Measurements from ENCODE around the gene FCN3. TPM values are rescaled to one million over a fixed set of nuclear protein-coding genes. Genes with fewer than 3 reads are reported as not detected.
A peak's percentile ranks its signal among the peaks of the same experiment; 100 is the strongest.
"Not testable (repeated sequence)": the region's sequence is repeated elsewhere in the genome, so short reads cannot be mapped to it uniquely, and the experiment has no call there.

The FCN3 gene
- total RNA-seq, 2 donors from 2014 or later = 0.26 TPM; not detected in 1

GRCh38 chr1:27388337-27389005 is 13.8 kb upstream of the FCN3 start:
- DNase-seq = peak; percentile 95
- Histone ChIP-seq H3K4me1 (ENCODE audit: control insufficient read depth, insufficient read depth, low read length) (no peaks in the 10 kb centered on the region), H3K9me3 (ENCODE audit: control insufficient read depth, low read length) (no peaks in the 10 kb centered on the region), H3K36me3 (ENCODE audit: control insufficient read depth, insufficient read depth, low read length) (no peaks in the 10 kb centered on the region), H3K4me3 (ENCODE audit: low read length) (no peak overlapping the region), H3K27ac (ENCODE audit: low read depth, low read length) (no peak overlapping the region), H3K9ac (ENCODE audit: extremely low read depth, low read length, poor library complexity, severe bottlenecking) (no peak overlapping the region), H3K27me3 (ENCODE audit: control insufficient read depth, insufficient read depth, low read length, poor library complexity, severe bottlenecking) (no peaks in the 10 kb centered on the region)
- H3K4me3 Mint-ChIP-seq = no peak overlapping the region
- 40 to 100% methylated on average over 2 to 5 of the region's 5 CpGs for WGBS, 2 experiments (ENCODE audit: insufficient coverage in 1 of 2, insufficient read length in 1 of 2)
- H3K27me3 Mint-ChIP-seq (ENCODE audit: insufficient read depth) = peaks cover 8% of the 10 kb centered on the region
- no peak overlapping the region for H3K27ac Mint-ChIP-seq
- H3K9me3 Mint-ChIP-seq = no peaks in the 10 kb centered on the region
- peak; percentile 89 for TF ChIP-seq CTCF (conservative IDR thresholded peaks at IDR 0.05)
- H3K36me3 Mint-ChIP-seq (ENCODE audit: low read depth) = no peaks in the 10 kb centered on the region
- H3K4me1 Mint-ChIP-seq = peaks cover 9% of the 10 kb centered on the region

DNA sequence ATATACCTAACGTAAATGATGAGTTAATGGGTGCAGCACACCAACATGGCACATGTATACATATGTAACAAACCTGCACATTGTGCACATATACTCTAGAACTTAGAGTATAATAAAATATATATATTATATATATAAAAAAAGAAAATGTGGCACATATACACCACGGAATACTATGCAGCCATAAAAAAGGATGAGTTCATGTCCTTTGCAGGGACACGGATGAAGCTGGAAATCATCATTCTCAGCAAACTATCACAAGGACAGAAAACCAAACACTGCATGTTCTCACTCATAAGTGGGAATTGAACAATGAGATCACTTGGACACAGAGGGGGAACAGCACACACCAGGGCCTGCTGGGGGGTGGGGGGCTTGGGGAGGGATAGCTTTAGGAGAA is 10.2 kb upstream of the FCN3 start:
- H3K9ac ChIP-seq (ENCODE audit: extremely low read depth, low read length, poor library complexity, severe bottlenecking); H3K27ac ChIP-seq (ENCODE audit: low read depth, low read length); H3K9me3 ChIP-seq (ENCODE audit: control insufficient read depth, low read length); H3K9me3 Mint-ChIP-seq; H3K4me3 Mint-ChIP-seq; H3K4me3 ChIP-seq (ENCODE audit: low read length); H3K4me1 ChIP-seq (ENCODE audit: control insufficient read depth, insufficient read depth, low read length); H3K27ac Mint-ChIP-seq; H3K36me3 Mint-ChIP-seq (ENCODE audit: low read depth); H3K36me3 ChIP-seq (ENCODE audit: control insufficient read depth, insufficient read depth, low read length); H3K4me1 Mint-ChIP-seq; DNase-seq: not testable (repeated sequence)
- peaks cover 21% of the 10 kb centered on the region for H3K27me3 ChIP-seq (ENCODE audit: control insufficient read depth, insufficient read depth, low read length, poor library complexity, severe bottlenecking)
- H3K27me3 Mint-ChIP-seq (ENCODE audit: insufficient read depth) = peaks cover 29% of the 10 kb centered on the region
- WGBS, 2 experiments (ENCODE audit: insufficient coverage in 1 of 2, insufficient read length in 1 of 2) = 78% methylated on average over 2 of the region's 3 CpGs; no CpG with 5 or more reads in 1 of the 2 experiments

DNA sequence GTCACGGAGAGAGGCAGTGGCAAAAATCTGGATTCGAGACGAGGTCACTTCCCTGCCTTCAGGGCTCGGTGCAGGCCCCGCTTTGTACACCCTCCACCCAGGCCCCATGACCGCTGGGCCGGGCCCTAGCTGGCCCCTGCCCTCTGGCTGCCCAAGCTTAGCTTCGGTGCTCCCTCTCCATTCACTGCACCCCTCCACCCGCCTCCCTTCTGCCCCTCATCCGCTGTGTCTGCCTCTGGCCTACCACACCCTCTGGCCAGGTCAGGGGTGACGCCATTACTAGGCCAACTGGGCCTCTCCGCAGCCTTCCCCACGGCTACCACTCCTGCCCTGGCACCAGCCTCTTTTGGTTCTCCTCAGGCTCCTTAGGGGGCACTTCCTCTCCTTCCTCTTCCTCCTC is 9.0 kb upstream of the FCN3 start:
- Histone ChIP-seq H3K4me3 (ENCODE audit: low read length) (no peak overlapping the region), H3K9ac (ENCODE audit: extremely low read depth, low read length, poor library complexity, severe bottlenecking) (no peak overlapping the region), H3K27ac (ENCODE audit: low read depth, low read length) (no peak overlapping the region), H3K27me3 (ENCODE audit: control insufficient read depth, insufficient read depth, low read length, poor library complexity, severe bottlenecking) (peaks cover 21% of the 10 kb centered on the region), H3K36me3 (ENCODE audit: control insufficient read depth, insufficient read depth, low read length) (no peaks in the 10 kb centered on the region), H3K9me3 (ENCODE audit: control insufficient read depth, low read length) (no peaks in the 10 kb centered on the region), H3K4me1 (ENCODE audit: control insufficient read depth, insufficient read depth, low read length) (no peaks in the 10 kb centered on the region)
- DNase-seq = no peak
- Mint-ChIP-seq H3K4me3 (no peak overlapping the region), H3K27ac (no peak overlapping the region), H3K36me3 (ENCODE audit: low read depth) (no peaks in the 10 kb centered on the region), H3K9me3 (no peaks in the 10 kb centered on the region), H3K27me3 (ENCODE audit: insufficient read depth) (peaks cover 32% of the 10 kb centered on the region), H3K4me1 (no peaks in the 10 kb centered on the region)
- TF ChIP-seq CTCF (conservative IDR thresholded peaks at IDR 0.05) = no peak
- 88 to 97% methylated on average over 10 to 13 of the region's 13 CpGs for WGBS, 2 experiments (ENCODE audit: insufficient coverage in 1 of 2, insufficient read length in 1 of 2)

All from endodermal cell (in vitro differentiated cells).